Left cardiac atrium (tissue), 4 donors: ENCODE measurements around the gene APOA5. TPM values are rescaled to one million over a fixed set of nuclear protein-coding genes. Genes with fewer than 3 reads are reported as not detected.
"Not testable (repeated sequence)": the region's sequence is repeated elsewhere in the genome, so short reads cannot be mapped to it uniquely, and the experiment has no call there.

Experiments
- ATAC-seq, 2 donors: fragments of 200-7000 bp; cut with Tn5 transposase; one replicate each; pipeline ENCODE4 v1.9.1; 2020; ENCODE audit warnings: mild to moderate bottlenecking in 2 of 2, moderate library complexity in 2 of 2
- DNase-seq: peaks from one replicate; pipeline ENCODE4 v3.0.0-alpha.2; 2020
- intact Hi-C, 2 donors: fragments of 100-400 bp; cut with DNase I; formaldehyde crosslinking; loops; one replicate each; pipeline versions ENCODE4 v1.14.1 to v1.15.1; 2022 to 2023
- long read RNA-seq: library from polyadenylated mRNA; unstranded; transcript quantifications from one replicate; pipeline ENCODE4 v2.0.0, GENCODE V29; 2021
- total RNA-seq, 2 donors: library from RNA; stranded (reverse); fragmentation: NEBNext Ultra II Directional; extraction: Animal tissue kit (Norgen Biotek cat#: 25700); gene quantifications; one replicate each; pipeline ENCODE4 v1.2.1, GENCODE V29; 2021
- donor health status: DM: no; HTN: yes; CAD: no.
- donor health status: DM: no; HTN: yes; CAD: no; lungs with severe emphysema.
- donor health status: DM: yes; HTN: yes; CAD: no.
- donor health status: Dilated cardiomyopathy.

APOA5 gene
- not detected for total RNA-seq
- long read RNA-seq: 0 reads

- DNase-seq: no peak
- intact Hi-C loops: loop anchor here (1.0 to 5.0 kb wide), 4 partner anchors 41 to 436 kb away; no protein-coding TSS in a partner anchor
- no peak for ATAC-seq
Measured at GRCh38 chr11:116791813-116792143, at the start of gene APOA5. Gene APOA5 (minus strand): TSS chr11:116791879. CDS start chr11:116791860, 19 bp downstream.

DNA sequence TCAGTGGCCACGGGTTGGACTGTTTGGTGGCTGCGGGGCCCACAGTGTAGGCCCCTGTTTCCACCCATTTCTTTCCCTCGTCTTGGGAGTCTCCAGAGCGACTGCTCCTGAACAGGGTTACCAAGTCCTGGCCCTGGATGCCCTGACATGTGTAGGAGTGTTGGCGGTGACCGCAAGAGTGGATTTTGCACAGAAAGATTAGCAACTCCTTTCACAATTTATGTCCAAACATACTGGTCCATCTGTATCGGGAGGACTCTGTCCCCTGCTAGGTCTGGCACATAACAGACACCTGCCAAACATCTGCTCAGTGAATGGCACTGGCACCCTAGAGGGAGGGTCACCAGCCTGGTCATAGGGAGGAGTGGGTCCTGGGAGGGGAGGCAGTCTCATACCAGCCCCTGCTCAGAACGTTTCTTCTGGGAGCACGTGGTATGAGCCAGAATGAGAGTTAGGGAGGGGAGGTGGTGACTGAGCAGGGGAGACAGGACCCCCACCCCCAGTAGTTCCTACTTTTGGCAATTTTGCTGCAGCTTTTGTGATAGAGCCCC is 49.1 kb upstream of the APOA5 start:
- DNase-seq: no peak
- intact Hi-C loops: no loop called here
- no peak for ATAC-seq

DNA sequence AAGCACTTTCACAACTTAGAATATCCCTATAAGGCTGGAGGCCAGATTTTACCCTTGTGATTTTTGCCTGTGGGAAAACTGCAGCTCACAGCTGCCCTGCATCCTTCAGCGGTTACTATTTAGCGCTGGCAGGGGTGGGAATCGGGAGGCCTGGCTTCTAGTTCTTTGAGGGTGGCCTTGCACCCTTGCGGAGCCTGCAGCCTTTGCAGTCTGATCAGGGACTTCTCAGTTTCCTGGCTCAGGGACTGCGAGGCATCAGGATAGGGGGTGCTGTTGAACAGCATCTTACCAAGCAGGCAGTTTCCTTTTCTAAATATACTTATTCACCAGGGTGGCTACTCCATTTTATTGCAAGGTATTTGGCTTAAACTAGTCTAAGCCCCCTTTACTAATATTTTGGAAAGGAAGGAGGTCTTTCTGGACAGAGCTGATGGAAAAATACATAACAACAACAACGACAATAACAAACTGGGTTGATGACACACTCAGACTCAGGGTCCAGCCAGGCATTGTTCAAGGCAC is 48.6 kb upstream of the APOA5 start:
- DNase-seq: no peak
- intact Hi-C loops: no loop called here

DNA sequence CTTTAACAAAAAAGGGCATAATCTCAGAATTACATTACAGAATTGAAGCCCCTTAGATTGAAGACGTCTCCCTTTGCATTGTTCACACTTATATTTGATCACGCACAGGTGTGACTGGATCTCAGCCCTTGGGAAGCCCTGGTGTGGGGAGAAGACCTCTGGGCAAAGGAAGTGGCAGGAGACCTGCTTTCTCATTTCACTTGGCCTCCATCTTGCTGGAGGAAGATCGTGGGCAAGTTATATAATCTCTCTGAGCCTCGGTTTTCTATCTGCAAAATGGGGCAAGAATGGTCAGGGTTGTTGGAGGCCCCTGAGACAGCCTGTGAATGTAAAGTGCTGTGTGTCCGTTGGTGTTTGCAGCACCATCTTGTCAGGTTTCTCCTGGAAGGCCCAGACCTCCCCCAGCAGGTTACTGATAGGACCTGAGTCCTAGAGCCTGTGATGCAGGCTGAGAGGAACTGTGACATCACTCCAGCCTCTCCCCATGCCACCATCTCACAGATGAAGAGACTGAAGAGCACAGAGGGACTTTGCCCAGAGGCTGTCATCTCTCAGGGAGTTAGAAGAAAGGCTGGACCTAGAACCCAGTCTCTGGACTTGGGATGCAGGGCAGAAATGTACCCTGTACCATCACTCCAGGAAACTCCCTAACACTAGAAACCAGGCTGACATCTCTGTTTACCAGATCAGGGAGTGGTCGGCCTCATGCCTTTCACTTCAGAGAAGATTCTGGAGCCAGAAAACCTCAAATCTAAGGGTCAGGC is 46.8 kb upstream of the APOA5 start:
- intact Hi-C loops: no loop called here
- ATAC-seq (no peak), DNase-seq (no peak)

More for the DNA sequence above, 48.6 kb upstream of the APOA5 start:
- no peak for ATAC-seq

GRCh38 chr11:116837231-116838091 is 45.8 kb upstream of the APOA5 start, which contains the start of gene APOA1:
Gene APOA1 (minus strand): TSS chr11:116837622. CDS start chr11:116837387, 235 bp downstream.
- intact Hi-C loops: no loop called here
- DNase-seq (no peak), ATAC-seq (no peak)

GRCh38 chr11:116836632-116836991 is 44.9 kb upstream of the APOA5 start:
- intact Hi-C loops: no loop called here
- DNase-seq (no peak), ATAC-seq (no peak)

DNA sequence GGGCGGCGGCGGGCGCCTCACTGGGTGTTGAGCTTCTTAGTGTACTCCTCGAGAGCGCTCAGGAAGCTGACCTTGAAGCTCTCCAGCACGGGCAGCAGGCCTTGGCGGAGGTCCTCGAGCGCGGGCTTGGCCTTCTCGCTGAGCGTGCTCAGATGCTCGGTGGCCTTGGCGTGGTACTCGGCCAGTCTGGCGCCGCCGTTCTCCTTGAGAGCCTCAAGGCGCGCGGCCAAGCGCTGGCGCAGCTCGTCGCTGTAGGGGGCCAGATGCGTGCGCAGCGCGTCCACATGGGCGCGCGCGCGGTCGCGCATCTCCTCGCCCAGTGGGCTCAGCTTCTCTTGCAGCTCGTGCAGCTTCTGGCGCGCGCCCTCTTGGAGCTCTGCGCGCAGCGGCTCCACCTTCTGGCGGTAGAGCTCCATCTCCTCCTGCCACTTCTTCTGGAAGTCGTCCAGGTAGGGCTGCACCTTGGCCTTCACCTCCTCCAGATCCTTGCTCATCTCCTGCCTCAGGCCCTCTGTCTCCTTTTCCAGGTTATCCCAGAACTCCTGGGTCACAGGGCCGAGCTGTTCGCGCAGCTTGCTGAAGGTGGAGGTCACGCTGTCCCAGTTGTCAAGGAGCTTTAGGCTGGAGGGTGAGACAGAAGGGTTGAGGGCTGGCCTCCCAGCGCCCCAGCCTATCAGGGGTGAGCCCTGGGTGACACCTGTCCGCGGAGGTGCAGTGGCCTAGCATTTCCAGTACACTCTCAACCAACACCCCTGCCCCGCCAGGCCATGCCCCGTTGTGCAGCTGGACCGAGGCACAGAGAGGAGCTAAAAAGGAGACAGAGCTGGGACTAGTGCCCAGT is 44.3 kb upstream of the APOA5 start:
- peak; percentile 91 for DNase-seq
- ATAC-seq: peak; percentile 88 to 92
- intact Hi-C loops: no loop called here

DNA sequence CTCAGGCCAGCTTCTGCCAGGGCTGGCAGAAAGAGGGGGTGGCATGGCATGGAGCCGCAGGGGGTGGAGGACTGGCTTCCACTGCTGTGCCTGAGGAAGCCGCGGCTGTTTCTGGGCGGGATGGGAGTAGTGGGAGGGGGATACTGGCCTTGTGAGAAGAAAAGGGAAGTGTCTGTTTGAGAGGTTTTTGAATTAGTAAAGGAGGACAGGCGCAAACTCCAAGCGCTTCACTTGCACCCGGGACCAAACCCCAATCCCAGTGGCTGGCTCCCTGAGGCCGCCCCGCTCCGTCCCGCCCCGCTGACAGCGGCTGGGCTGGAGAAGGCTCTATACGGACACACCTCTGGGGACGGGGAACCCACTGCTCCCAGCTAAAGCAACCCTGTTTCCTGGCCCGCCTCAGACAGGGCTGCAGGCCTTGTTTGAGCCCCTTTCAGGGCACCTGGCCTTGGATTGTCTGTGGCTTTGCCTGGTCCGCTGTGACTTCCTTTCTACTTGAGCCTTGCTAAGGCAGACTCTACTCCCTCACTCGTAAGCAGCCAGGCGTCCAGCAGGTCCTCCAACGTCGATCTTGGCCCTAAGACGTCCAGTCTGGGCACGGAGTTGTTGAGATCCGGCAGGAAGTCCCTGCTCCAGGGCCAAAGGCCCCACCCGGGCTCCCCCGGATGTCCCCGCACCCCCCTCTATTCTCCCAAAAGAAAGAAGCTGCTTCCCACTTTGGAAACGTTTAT is 43.5 kb upstream of the APOA5 start:
- intact Hi-C loops: no loop called here
- DNase-seq: no peak
- ATAC-seq: peak; percentile 43 to 57

DNA sequence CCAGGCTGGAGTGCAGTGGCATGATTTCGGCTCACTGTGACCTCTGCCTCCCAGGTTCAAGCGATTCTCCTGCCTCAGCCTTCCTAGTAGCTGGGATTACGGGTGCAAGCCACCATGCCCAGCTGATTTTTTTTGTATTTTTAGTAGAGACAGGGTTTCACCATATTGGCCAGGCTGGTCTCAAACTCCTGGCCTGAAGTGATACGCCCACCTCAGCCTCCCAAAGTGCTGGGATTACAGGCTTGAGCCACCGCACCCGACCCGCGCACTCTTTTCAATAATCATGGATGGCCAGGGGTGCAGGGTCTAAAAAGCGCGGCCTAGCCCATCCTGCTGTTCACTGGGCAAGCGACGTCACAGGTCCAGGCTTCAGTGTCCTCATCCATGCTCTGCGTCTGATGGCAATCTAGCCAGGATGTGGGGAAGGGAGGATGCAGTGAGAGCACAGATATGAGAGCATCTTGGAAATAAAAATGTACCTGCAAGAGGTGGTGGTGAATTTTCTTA is 42.9 kb upstream of the APOA5 start:
- not testable (repeated sequence) for DNase-seq, ATAC-seq
- intact Hi-C loops: loop anchor here in 1 of 2 donors (5.0 kb wide), 1 partner anchor 42 kb away; the partner anchor contains the start of gene APOA5

DNA sequence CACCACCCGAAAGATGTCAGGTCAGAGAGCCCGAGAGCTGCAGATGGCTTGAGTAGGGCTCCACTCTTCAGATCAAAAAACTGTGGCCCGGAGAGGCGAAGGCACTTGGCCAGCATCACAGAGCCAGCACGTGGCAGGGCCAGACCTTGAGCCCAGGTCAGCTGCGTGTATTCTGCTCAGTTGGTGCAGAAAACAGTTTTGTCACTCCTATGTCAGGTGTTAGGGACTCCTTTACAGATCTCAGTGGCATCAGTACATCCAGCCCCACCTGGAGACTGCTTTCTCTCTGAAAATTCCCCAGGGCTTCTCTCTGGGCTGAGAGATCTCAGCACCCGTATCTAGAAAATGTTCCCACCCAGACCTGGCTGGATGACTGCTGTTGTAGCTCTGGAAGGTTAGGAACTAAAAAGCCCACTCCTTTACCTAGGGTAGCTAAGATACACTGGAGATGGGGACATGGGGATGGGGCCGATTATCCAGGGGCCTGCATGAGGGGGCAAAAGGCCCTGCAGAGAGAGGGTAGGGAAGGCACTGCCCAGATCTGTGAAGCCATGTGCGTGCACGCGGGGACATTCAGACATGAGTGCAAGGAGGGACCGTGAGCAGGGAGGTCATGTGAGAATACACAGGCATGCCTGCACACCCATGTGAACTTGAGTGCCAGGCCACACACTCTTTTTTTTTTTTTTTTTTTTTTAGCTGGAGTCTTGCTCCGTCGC is 42.3 kb upstream of the APOA5 start:
- ATAC-seq: no peak
- intact Hi-C loops: loop anchor here in 1 of 2 donors (5.0 kb wide), 1 partner anchor 42 kb away; the partner anchor contains the start of gene APOA5
- no peak for DNase-seq

DNA sequence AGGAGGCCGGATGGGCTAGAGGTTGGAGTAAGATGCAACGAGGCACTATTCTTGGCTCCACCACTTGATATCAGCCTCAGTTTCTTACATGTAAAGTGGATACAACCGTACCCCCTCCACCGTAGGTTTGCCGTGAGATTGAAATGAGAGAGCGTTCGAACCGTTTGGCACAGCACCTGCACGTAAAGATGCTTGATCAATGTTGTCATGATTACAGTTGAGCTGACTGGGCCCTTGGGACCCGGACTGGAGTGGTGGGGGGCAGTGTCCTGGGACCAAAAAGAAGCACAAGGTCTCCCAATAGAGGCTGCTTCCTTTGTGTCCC is 41.8 kb upstream of the APOA5 start:
- intact Hi-C loops: loop anchor here in 1 of 2 donors (5.0 kb wide), 1 partner anchor 41 kb away; the partner anchor contains the start of gene APOA5
- no peak for ATAC-seq
- no peak for DNase-seq

DNA sequence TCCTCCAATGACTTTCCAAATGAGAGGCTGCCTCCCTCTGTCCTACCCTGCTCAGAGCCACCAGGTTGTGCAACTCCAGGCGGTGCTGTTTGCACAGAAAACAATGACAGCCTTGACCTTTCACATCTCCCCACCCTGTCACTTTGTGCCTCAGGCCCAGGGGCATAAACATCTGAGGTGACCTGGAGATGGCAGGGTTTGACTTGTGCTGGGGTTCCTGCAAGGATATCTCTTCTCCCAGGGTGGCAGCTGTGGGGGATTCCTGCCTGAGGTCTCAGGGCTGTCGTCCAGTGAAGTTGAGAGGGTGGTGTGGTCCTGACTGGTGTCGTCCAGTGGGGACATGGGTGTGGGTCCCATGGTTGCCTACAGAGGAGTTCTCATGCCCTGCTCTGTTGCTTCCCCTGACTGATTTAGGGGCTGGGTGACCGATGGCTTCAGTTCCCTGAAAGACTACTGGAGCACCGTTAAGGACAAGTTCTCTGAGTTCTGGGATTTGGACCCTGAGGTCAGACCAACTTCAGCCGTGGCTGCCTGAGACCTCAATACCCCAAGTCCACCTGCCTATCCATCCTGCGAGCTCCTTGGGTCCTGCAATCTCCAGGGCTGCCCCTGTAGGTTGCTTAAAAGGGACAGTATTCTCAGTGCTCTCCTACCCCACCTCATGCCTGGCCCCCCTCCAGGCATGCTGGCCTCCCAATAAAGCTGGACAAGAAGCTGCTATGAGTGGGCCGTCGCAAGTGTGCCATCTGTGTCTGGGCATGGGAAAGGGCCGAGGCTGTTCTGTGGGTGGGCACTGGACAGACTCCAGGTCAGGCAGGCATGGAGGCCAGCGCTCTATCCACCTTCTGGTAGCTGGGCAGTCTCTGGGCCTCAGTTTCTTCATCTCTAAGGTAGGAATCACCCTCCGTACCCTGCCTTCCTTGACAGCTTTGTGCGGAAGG is 40.9 kb upstream of the APOA5 start:
- no peak for ATAC-seq

DNA sequence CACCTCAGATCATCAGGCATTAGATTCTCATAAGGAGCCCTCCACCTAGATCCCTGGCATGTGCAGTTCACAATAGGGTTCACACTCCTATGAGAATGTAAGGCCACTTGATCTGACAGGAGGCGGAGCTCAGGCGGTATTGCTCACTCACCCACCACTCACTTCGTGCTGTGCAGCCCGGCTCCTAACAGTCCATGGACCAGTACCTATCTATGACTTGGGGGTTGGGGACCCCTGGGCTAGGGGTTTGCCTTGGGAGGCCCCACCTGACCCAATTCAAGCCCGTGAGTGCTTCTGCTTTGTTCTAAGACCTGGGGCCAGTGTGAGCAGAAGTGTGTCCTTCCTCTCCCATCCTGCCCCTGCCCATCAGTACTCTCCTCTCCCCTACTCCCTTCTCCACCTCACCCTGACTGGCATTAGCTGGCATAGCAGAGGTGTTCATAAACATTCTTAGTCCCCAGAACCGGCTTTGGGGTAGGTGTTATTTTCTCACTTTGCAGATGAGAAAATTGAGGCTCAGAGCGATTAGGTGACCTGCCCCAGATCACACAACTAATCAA is 40.2 kb upstream of the APOA5 start:
- intact Hi-C loops: loop anchor here in 1 of 2 donors (5.0 kb wide), 1 partner anchor 40 kb away; the partner anchor contains the start of gene APOA5
- DNase-seq (no peak), ATAC-seq (no peak)

More for the DNA sequence above, 40.9 kb upstream of the APOA5 start:
- no peak for DNase-seq
- intact Hi-C loops: loop anchor here in 1 of 2 donors (5.0 kb wide), 1 partner anchor 40 kb away; the partner anchor contains the start of gene APOA5

GRCh38 chr11:116830184-116830912 is 38.7 kb upstream of the APOA5 start:
- intact Hi-C loops: loop anchor here in 1 of 2 donors (5.0 kb wide), 1 partner anchor 38 kb away; the partner anchor contains the start of gene APOA5
- ATAC-seq: no peak
- DNase-seq: no peak
